ENCODE data around the gene ADAMTSL2. TPM values are rescaled to one million over a fixed set of nuclear protein-coding genes. Genes with fewer than 3 reads are reported as not detected.

ADAMTSL2 gene
- total RNA-seq, 1 donor from 2014 or later: 14.0 TPM

GRCh38 chr9:133606708-133607025, 72.2 kb downstream of the ADAMTSL2 start:
- no peak for DNase-seq (ENCODE audit: low spot score)

GRCh38 chr9:133607381-133607780, 72.9 kb downstream of the ADAMTSL2 start:
- no peak for DNase-seq (ENCODE audit: low spot score)

GRCh38 chr9:133607976-133608375, 73.5 kb downstream of the ADAMTSL2 start:
- DNase-seq (ENCODE audit: low spot score): no peak

GRCh38 chr9:133608382-133608781, 73.9 kb downstream of the ADAMTSL2 start:
- no peak for DNase-seq (ENCODE audit: low spot score)

- no peak for DNase-seq (ENCODE audit: low spot score)
Observed at GRCh38 chr9:133608889-133609288, 74.4 kb downstream of the ADAMTSL2 start.

- DNase-seq (ENCODE audit: low spot score): peak; percentile 36
Observed at GRCh38 chr9:133609311-133610098, 75.0 kb downstream of the ADAMTSL2 start, which contains the start of gene FAM163B. Gene FAM163B, minus strand, starts transcription at chr9:133609389. Its CDS starts 29,166 bp downstream, at chr9:133580223.

GRCh38 chr9:133610845-133611244, 76.3 kb downstream of the ADAMTSL2 start:
- no peak for DNase-seq (ENCODE audit: low spot score)

- DNase-seq (ENCODE audit: low spot score): no peak
Observed at GRCh38 chr9:133612051-133612450, 77.5 kb downstream of the ADAMTSL2 start.

- no peak for DNase-seq (ENCODE audit: low spot score)
Observed at GRCh38 chr9:133612816-133613215, 78.3 kb downstream of the ADAMTSL2 start.

- no peak for DNase-seq (ENCODE audit: low spot score)
Observed at GRCh38 chr9:133613432-133613831, 78.9 kb downstream of the ADAMTSL2 start.

GRCh38 chr9:133614056-133614455, 79.6 kb downstream of the ADAMTSL2 start:
- no peak for DNase-seq (ENCODE audit: low spot score)

- DNase-seq (ENCODE audit: low spot score): no peak
Observed at GRCh38 chr9:133614678-133615077, 80.2 kb downstream of the ADAMTSL2 start.

GRCh38 chr9:133615186-133615585, 80.7 kb downstream of the ADAMTSL2 start:
- DNase-seq (ENCODE audit: low spot score): no peak

- DNase-seq (ENCODE audit: low spot score): no peak
Observed at GRCh38 chr9:133615606-133616188, 81.2 kb downstream of the ADAMTSL2 start.

GRCh38 chr9:133616643-133617405, 82.3 kb downstream of the ADAMTSL2 start:
- no peak for DNase-seq (ENCODE audit: low spot score)

GRCh38 chr9:133618726-133619125, 84.2 kb downstream of the ADAMTSL2 start:
- no peak for DNase-seq (ENCODE audit: low spot score)

GRCh38 chr9:133619791-133620190, 85.3 kb downstream of the ADAMTSL2 start:
- peak; percentile 24 for DNase-seq (ENCODE audit: low spot score)

GRCh38 chr9:133621725-133622267, 87.3 kb downstream of the ADAMTSL2 start:
- no peak for DNase-seq (ENCODE audit: low spot score)

- no peak for DNase-seq (ENCODE audit: low spot score)
Observed at GRCh38 chr9:133622555-133622954, 88.1 kb downstream of the ADAMTSL2 start.

All from mucosa of gallbladder (tissue), 1 donor.